GM23248 (cell line): ENCODE results near the gene CLCF1.
"Not testable (repeated sequence)": the region's sequence is repeated elsewhere in the genome, so short reads cannot be mapped to it uniquely, and the experiment has no call there.

Experiments used
- EZH2 ChIP-seq: fragments of 200-600 bp; sonication (generic); IDR thresholded peaks from 2 replicates; pipeline ENCODE4 v1.6.1; 2018; ENCODE audit warnings: antibody characterized with exemption, mild to moderate bottlenecking; ENCODE audit not compliant: insufficient read depth, poor library complexity, severe bottlenecking
- EZH2phosphoT487 ChIP-seq: fragments of 200-600 bp; sonication (generic); IDR thresholded peaks from 2 replicates; pipeline ENCODE4 v1.6.1; 2018; ENCODE audit warnings: antibody characterized with exemption, moderate library complexity, mild to moderate bottlenecking, low read depth; ENCODE audit not compliant: insufficient read depth

DNA sequence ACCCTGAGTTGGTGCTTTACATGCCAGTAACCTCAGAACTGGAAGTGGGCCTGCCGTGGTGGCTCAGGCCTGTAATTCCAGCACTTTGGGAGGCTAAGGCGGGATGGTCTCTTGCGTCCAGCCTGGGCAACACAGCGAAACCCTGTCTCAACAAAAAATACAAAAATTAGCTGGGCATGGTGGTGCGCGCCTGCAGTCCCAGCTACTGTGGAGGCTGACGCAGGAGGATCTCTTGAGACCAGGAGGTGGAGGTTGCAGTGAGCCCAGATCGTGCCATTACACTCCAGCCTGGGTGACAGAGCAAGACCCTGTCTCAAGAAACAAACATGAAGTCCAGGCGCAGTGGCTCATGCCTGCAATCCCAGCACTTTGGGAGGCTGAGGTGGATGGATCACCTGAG, 29.7 kb upstream of the CLCF1 start:
- not testable (repeated sequence) for TF ChIP-seq EZH2, EZH2phosphoT487
